Activated naive CD8-positive, alpha-beta T cell treated with anti-CD3 and anti-CD28 coated beads, Interleukin-2, amount 50 U/mL, for 24 hours (primary cell): ENCODE measurements around the gene CCDC71L.

ENCODE experiments used
- ATAC-seq: fragments of 150-1000 bp; cut with Tn5 transposase; one replicate; pipeline ENCODE4 v1.10.0; 2021
- DNase-seq: peaks from one replicate; pipeline ENCODE4 v3.0.0; 2021
- H3K27ac Mint-ChIP-seq: one replicate; pipeline ENCODE4 v1.8.0; 2021; ENCODE audit warnings: mild to moderate bottlenecking, mixed read lengths
- H3K27me3 Mint-ChIP-seq: one replicate; pipeline ENCODE4 v1.8.0; 2021; ENCODE audit warnings: mixed read lengths
- H3K36me3 Mint-ChIP-seq: one replicate; pipeline ENCODE4 v1.8.0; 2021; ENCODE audit warnings: low read depth, mixed read lengths
- H3K4me1 Mint-ChIP-seq: one replicate; pipeline ENCODE4 v1.8.0; 2021; ENCODE audit warnings: mixed read lengths
- H3K4me3 Mint-ChIP-seq: one replicate; pipeline ENCODE4 v1.8.0; 2021; ENCODE audit warnings: mild to moderate bottlenecking, moderate library complexity, mixed read lengths
- H3K9me3 Mint-ChIP-seq: one replicate; pipeline ENCODE4 v1.8.0; 2021; ENCODE audit warnings: mixed read lengths

The CCDC71L gene

DNA sequence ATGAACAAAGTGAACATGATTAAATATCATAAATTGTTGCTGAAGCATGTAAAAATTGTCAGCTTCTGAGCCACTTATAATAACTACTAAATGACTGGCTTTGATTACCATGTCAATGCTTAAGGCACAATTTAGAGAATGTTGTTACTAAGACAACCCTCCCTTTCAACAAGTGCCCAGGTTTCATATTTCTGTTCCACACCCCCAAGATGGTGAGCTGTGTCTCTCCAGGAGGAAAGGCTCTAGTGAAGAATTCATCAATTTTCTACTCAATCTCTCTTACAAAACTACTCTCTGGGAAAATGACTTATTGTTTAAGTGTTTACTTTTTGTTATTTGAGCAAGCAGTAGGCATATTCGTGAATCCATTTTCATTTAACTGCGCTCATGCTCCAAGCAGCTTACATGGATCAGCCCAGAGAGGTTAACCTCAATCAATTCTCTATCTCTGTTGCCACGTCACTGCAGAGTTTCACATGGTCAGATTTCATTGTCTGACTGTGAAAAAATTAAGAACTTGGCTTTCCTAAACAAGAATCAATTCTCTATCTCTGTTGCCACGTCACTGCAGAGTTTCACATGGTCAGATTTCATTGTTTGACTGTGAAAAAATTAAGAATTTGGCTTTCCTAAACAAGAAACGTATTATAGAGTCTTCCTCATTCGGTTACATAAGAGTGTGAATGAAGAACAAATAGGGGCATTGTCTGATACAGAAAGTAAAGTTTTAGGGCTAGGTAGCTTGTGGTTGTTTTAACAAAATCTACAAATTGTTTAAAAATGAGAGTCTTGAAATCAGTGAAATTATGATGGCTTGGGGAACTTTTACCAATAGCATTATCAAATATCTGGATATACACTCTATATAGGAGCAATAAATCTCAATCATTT is 49.7 kb downstream of the CCDC71L start:
- no peak overlapping the region for H3K4me3 Mint-ChIP-seq
- no peaks in the 10 kb centered on the region for H3K36me3 Mint-ChIP-seq
- ATAC-seq = no peak

DNA sequence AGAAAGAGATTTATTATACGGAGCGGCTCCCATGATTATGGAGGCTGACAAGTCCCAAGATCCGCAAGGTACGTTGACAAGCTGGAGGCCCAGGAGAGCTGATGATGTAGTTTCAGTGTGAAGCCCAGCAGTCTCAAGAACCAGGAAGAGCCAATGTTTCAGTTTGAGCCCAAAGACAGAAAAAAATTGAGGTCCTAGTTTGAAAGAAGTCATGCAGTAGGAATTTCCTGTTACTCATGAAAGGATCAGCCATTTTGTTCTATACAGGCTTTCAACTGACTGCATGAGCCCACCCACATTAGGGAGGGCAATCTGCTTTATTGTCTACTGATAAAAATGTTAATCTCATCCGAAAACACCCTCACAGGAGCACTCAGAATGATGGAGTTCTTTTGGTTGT is 51.5 kb downstream of the CCDC71L start:
- DNase-seq (no peak), ATAC-seq (no peak)
- H3K27ac Mint-ChIP-seq = no peak overlapping the region
- no peaks in the 10 kb centered on the region for H3K36me3 Mint-ChIP-seq
- no peak overlapping the region for H3K4me3 Mint-ChIP-seq
- no peaks in the 10 kb centered on the region for H3K27me3 Mint-ChIP-seq
- no peaks in the 10 kb centered on the region for H3K4me1 Mint-ChIP-seq
- peaks cover 6% of the 10 kb centered on the region for H3K9me3 Mint-ChIP-seq

More for the DNA sequence above, 49.7 kb downstream of the CCDC71L start:
- Mint-ChIP-seq H3K4me1 (no peaks in the 10 kb centered on the region), H3K27me3 (no peaks in the 10 kb centered on the region), H3K9me3 (peaks cover 6% of the 10 kb centered on the region), H3K27ac (no peak overlapping the region)
- DNase-seq = no peak

DNA sequence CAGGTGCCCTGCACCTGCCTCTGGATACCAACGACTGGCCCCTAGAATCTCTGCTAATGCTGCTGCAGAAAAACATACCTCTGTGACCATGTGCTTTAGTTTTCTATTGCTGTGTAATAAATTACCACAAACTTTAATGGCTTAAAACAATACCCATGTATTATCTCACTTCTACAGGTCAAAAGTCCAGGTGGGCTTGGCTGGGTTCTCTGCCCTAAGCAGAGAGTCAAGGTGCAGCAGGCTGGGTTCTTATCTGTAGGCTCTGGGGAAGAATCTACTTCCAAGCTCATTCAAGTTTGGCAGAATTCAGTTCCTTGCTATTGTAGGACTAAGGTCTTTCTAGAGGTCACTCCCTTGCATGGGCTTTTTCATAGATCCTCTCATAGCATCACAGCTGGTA is 52.3 kb downstream of the CCDC71L start:
- H3K36me3 Mint-ChIP-seq = no peaks in the 10 kb centered on the region
- ATAC-seq (no peak), DNase-seq (no peak)
- H3K27ac Mint-ChIP-seq = no peak overlapping the region
- no peak overlapping the region for H3K4me3 Mint-ChIP-seq
- H3K27me3 Mint-ChIP-seq = no peaks in the 10 kb centered on the region
- H3K9me3 Mint-ChIP-seq = peaks cover 6% of the 10 kb centered on the region
- H3K4me1 Mint-ChIP-seq = no peaks in the 10 kb centered on the region
